Thyroid gland (tissue), 4 donors: ENCODE results near the gene HSPB6. TPM values are rescaled to one million over a fixed set of nuclear protein-coding genes. Genes with fewer than 3 reads are reported as not detected.

Experiments
- DNase-seq, 2 donors: peaks; one replicate each; pipeline ENCODE4 v3.0.0-alpha.2; 2019
- H3K27ac ChIP-seq, 3 donors: fragments of 200-600 bp; sonication (generic); 1 replicate in 2 of 3; 2 replicates in 1 of 3; pipeline ENCODE4 v1.5.1; 2016 to 2019; ENCODE audit warnings: mild to moderate bottlenecking in 1 of 3, moderate library complexity in 1 of 3
- H3K27me3 ChIP-seq: fragments of 200-600 bp; sonication (generic); one replicate; pipeline ENCODE4 v1.5.1; 2019
- H3K36me3 ChIP-seq, 2 donors: fragments of 200-600 bp; sonication (generic); one replicate each; pipeline ENCODE4 v1.5.1; 2016 to 2019
- H3K4me1 ChIP-seq, 2 donors: fragments of 200-600 bp; sonication (generic); one replicate each; pipeline ENCODE4 v1.5.1; 2017 to 2019
- H3K4me3 ChIP-seq, 3 donors: fragments of 200-600 bp; sonication (generic); replicated peaks in 1 of 3; 1 replicate in 2 of 3; 2 replicates in 1 of 3; pipeline ENCODE4 v1.5.1; 2016; ENCODE audit warnings: mild to moderate bottlenecking in 1 of 3
- H3K9me3 ChIP-seq: fragments of 200-600 bp; sonication (generic); one replicate; pipeline ENCODE4 v1.5.1; 2017
- CTCF ChIP-seq, 6 experiments: fragments of 200-600 bp in 3 of 6; fragments of 450-650 bp in 3 of 6; sonication (generic) in 3 of 6; IDR thresholded peaks; one replicate each; pipeline ENCODE4 v1.5.1; 2016 to 2019; ENCODE audit warnings: antibody characterized with exemption in 6 of 6, mild to moderate bottlenecking in 2 of 6, inconsistent platforms in 1 of 6, moderate library complexity in 1 of 6
- POLR2A ChIP-seq, 2 donors: fragments of 450-650 bp; IDR thresholded peaks; one replicate each; pipeline ENCODE4 v1.6.1; 2017; ENCODE audit warnings: antibody characterized with exemption in 2 of 2, mild to moderate bottlenecking in 2 of 2, moderate library complexity in 1 of 2
- WGBS, 2 donors: methylation state at CpG; one replicate each; pipeline ENCODE4 v1.1.5; 2017; 5-methylcytosine and 5-hydroxymethylcytosine counted together
- intact Hi-C: fragments of 100-400 bp; cut with DNase I; formaldehyde crosslinking; loops from one replicate; pipeline ENCODE4 v1.15.1; 2023
- total RNA-seq, 4 donors: library from RNA; depleted of rRNA; stranded (reverse); fragments of >200 nt; gene quantifications; one replicate each; pipeline ENCODE4 v1.2.3, GENCODE V29; 2016

HSPB6 gene
- total RNA-seq, 4 donors from 2014 or later: 17.3 to 31.8 (median 23.1) TPM

GRCh38 chr19:35738021-35738886 lies 18.6 kb downstream of the HSPB6 start:
- peaks cover 22 to 26% of the 10 kb centered on the region in 2 donors for H3K36me3 ChIP-seq
- no peaks in the 10 kb centered on the region for H3K9me3 ChIP-seq
- peaks cover 15% of the 10 kb centered on the region in 2 donors for H3K4me1 ChIP-seq
- intact Hi-C loops: no loop called here
- TF ChIP-seq POLR2A (IDR thresholded peaks at IDR 0.05) (no peak), CTCF (IDR thresholded peaks at IDR 0.05) (no peak)
- H3K27ac ChIP-seq: no peak overlapping the region
- H3K27me3 ChIP-seq: no peaks in the 10 kb centered on the region
- no peak for DNase-seq
- 91 to 93% methylated on average over 36 to 37 of the region's 37 CpGs for WGBS, 2 donors
- H3K4me3 ChIP-seq: no peak overlapping the region

- H3K9me3 ChIP-seq: no peaks in the 10 kb centered on the region
- no peak for TF ChIP-seq CTCF (IDR thresholded peaks at IDR 0.05)
- no peak for TF ChIP-seq POLR2A (IDR thresholded peaks at IDR 0.05)
- peaks cover 31 to 32% of the 10 kb centered on the region in 2 donors for H3K36me3 ChIP-seq
- intact Hi-C loops: no loop called here
- H3K4me1 ChIP-seq: peaks cover 15% of the 10 kb centered on the region in 2 donors
- WGBS, 2 donors: 84 to 88% methylated on average over 17 to 21 of the region's 22 CpGs
- no peak for DNase-seq
- no peak overlapping the region for H3K27ac ChIP-seq
- no peak overlapping the region for H3K4me3 ChIP-seq
- H3K27me3 ChIP-seq: no peaks in the 10 kb centered on the region
These were observed 19.6 kb downstream of the HSPB6 start for GRCh38 chr19:35736913-35737886.

- intact Hi-C loops: no loop called here
- H3K27ac ChIP-seq: no peak overlapping the region
- H3K27me3 ChIP-seq: no peaks in the 10 kb centered on the region
- DNase-seq: no peak
- WGBS, 2 donors: 79 to 84% methylated on average over 5 of the region's 5 CpGs
- TF ChIP-seq POLR2A (IDR thresholded peaks at IDR 0.05) (no peak), CTCF (IDR thresholded peaks at IDR 0.05) (no peak)
- peaks cover 52 to 55% of the 10 kb centered on the region in 2 donors for H3K36me3 ChIP-seq
- H3K4me1 ChIP-seq: peaks cover 5 to 6% of the 10 kb centered on the region in 2 donors
- H3K4me3 ChIP-seq: no peak overlapping the region
- H3K9me3 ChIP-seq: no peaks in the 10 kb centered on the region
These were observed 21.9 kb downstream of the HSPB6 start for GRCh38 chr19:35734889-35735288.

GRCh38 chr19:35734273-35734672 lies 22.6 kb downstream of the HSPB6 start:
- Histone ChIP-seq H3K4me3 (no peak overlapping the region), H3K9me3 (no peaks in the 10 kb centered on the region), H3K27ac (no peak overlapping the region), H3K27me3 (no peaks in the 10 kb centered on the region), H3K4me1 (peaks cover 0 to under 1% of the 10 kb centered on the region in 2 donors), H3K36me3 (peaks cover 58 to 61% of the 10 kb centered on the region in 2 donors)
- no peak for TF ChIP-seq POLR2A (IDR thresholded peaks at IDR 0.05)
- no peak for TF ChIP-seq CTCF (IDR thresholded peaks at IDR 0.05)
- no peak for DNase-seq
- WGBS, 2 donors: 95 to 96% methylated on average over 8 of the region's 8 CpGs
- intact Hi-C loops: no loop called here
